ENCODE data around the gene FGF5. TPM values are rescaled to one million over a fixed set of nuclear protein-coding genes. Genes with fewer than 3 reads are reported as not detected.

Gene FGF5, protein sequence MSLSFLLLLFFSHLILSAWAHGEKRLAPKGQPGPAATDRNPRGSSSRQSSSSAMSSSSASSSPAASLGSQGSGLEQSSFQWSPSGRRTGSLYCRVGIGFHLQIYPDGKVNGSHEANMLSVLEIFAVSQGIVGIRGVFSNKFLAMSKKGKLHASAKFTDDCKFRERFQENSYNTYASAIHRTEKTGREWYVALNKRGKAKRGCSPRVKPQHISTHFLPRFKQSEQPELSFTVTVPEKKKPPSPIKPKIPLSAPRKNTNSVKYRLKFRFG
- total RNA-seq = not detected

DNA sequence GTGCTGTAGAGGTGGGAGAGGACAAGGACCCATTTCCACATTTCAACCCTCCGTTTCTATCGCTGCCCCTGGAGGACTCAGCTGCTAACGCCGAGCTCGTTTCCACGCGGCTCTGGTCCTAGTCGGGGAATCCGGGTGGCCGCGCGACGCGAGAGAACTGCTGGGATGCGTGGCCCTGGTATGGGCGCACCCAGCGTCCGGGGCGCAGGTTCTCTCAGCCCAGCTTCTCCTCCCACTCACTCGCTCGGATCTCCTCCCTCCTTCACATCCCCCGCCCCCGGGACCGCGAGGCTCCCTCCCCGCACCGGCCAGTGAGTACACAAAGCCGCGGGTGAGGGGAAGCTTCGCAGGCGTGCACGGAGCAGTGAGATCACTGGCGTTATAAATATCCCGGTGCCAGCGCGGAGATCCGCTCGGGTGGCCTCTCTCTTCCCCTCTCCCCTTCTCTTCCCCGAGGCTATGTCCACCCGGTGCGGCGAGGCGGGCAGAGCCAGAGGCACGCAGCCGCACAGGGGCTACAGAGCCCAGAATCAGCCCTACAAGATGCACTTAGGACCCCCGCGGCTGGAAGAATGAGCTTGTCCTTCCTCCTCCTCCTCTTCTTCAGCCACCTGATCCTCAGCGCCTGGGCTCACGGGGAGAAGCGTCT is at the start of gene FGF5:
TSS of gene FGF5 (plus strand) at position 412 of the 649 bp plus-strand sequence. CDS start at position 573, 161 bp downstream.
- peak in 1 of 2 donors; percentile 30 for ATAC-seq
- Histone ChIP-seq H3K36me3 (no peaks in the 10 kb centered on the region), H3K27me3 (peaks cover 56 to 64% (median 62%) of the 10 kb centered on the region in 3 donors), H3K9me3 (no peaks in the 10 kb centered on the region), H3K4me3 (peak within 1 kb of the TSS; percentile 44 to 61 (median 48)), H3K4me1 (peaks cover 11 to 21% of the 10 kb centered on the region in 2 donors), H3K27ac (no peak within 1 kb of the TSS)
- intact Hi-C loops (cut with DNase I; ENCODE audit: low total_unique reads) = no loop called here
- in situ Hi-C loops (cut with MboI; ENCODE audit: low sequenced_read_pairs in 4 of 4) = no loop called here
- no peak for DNase-seq
- no peak for TF ChIP-seq POLR2A (IDR thresholded peaks at IDR 0.05)
- TF ChIP-seq, protein P1, sequence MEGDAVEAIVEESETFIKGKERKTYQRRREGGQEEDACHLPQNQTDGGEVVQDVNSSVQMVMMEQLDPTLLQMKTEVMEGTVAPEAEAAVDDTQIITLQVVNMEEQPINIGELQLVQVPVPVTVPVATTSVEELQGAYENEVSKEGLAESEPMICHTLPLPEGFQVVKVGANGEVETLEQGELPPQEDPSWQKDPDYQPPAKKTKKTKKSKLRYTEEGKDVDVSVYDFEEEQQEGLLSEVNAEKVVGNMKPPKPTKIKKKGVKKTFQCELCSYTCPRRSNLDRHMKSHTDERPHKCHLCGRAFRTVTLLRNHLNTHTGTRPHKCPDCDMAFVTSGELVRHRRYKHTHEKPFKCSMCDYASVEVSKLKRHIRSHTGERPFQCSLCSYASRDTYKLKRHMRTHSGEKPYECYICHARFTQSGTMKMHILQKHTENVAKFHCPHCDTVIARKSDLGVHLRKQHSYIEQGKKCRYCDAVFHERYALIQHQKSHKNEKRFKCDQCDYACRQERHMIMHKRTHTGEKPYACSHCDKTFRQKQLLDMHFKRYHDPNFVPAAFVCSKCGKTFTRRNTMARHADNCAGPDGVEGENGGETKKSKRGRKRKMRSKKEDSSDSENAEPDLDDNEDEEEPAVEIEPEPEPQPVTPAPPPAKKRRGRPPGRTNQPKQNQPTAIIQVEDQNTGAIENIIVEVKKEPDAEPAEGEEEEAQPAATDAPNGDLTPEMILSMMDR (IDR thresholded peaks at IDR 0.05 in 4 of 5, conservative IDR thresholded peaks at IDR 0.05 in 1 of 5) = no peak

DNA sequence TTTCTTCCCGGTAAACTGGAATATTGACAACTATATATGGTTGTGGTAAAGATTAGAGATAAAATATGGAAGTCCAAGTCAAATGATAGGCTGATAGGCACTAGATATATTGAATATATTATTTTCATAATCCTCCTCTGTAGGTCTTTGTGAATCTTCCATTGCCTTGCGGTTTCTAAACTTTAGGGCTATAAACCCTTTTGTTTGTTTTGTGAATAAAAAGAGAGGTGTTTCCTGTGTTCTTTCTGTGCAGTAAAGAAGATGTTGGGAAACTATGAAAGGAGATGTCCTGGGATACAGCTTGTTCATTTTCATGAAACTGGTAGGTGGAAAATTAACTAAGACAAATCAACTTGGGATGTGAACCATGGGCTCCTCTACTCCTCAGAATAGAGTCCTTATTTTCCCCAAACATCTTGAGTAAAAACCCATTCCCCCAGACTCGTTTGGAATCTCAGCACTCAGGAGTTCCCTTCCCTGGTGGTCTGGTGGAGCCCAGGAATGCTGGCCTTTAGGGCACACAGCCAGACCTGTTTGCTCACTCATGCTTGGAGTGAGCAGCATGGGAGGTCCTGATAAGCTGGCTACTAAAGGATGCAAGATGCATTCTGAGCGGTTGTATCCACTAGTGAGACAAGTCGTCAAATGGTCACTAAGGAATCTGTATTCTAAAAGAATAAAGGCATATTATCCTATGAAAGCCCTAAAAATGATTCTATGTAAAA is 47.0 kb upstream of the FGF5 start:
- no peak for DNase-seq
- no peak overlapping the region for H3K27ac ChIP-seq
- no peaks in the 10 kb centered on the region for H3K36me3 ChIP-seq
- H3K4me3 ChIP-seq = no peak overlapping the region
- in situ Hi-C loops (cut with MboI; ENCODE audit: low sequenced_read_pairs in 4 of 4) (loop anchor here (10.0 to 25.0 kb wide), 3 partner anchors 1257 to 1275 kb away; no protein-coding TSS in a partner anchor), intact Hi-C loops (cut with DNase I; ENCODE audit: low total_unique reads) (loop anchor here (5.0 to 10.0 kb wide), 2 partner anchors 37 to 1175 kb away; no protein-coding TSS in a partner anchor)
- peaks cover 0 to 17% (median 5%) of the 10 kb centered on the region in 3 donors for H3K27me3 ChIP-seq
- TF ChIP-seq, protein P1 (IDR thresholded peaks at IDR 0.05 in 4 of 5, conservative IDR thresholded peaks at IDR 0.05 in 1 of 5) = no peak
- no peak for TF ChIP-seq POLR2A (IDR thresholded peaks at IDR 0.05)
- H3K4me1 ChIP-seq = no peaks in the 10 kb centered on the region
- ATAC-seq = no peak
- H3K9me3 ChIP-seq = no peaks in the 10 kb centered on the region

DNA sequence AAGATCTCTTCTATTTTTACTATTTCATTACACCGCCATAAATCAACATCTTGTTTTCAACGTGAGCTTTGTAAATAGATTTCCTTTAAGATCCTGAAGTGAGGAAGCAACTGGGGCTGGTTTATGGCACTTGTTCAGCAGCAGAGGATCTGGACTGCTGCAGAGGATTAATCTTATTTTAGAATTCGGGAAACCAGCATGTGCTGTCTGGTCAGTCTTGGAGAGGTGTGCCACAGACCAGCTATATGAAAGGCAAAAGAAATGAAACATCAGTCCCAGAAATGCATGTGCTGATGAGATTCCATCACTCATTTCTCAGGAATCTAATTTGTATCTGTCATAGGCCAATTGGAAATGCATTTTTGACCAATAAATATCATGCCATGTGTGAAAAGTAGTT is 45.8 kb upstream of the FGF5 start:
- Histone ChIP-seq H3K27ac (no peak overlapping the region), H3K27me3 (peaks cover 0 to 17% (median 5%) of the 10 kb centered on the region in 3 donors), H3K9me3 (no peaks in the 10 kb centered on the region), H3K36me3 (no peaks in the 10 kb centered on the region), H3K4me3 (no peak overlapping the region), H3K4me1 (no peaks in the 10 kb centered on the region)
- intact Hi-C loops (cut with DNase I; ENCODE audit: low total_unique reads) = no loop called here
- TF ChIP-seq, protein P1 (IDR thresholded peaks at IDR 0.05 in 4 of 5, conservative IDR thresholded peaks at IDR 0.05 in 1 of 5) = no peak
- no peak for TF ChIP-seq POLR2A (IDR thresholded peaks at IDR 0.05)
- no peak for ATAC-seq
- no peak for DNase-seq
- in situ Hi-C loops (cut with MboI; ENCODE audit: low sequenced_read_pairs in 4 of 4) = loop anchor here in 1 of 4 donors (25.0 kb wide), 1 partner anchor 1258 kb away; no protein-coding TSS in a partner anchor

DNA sequence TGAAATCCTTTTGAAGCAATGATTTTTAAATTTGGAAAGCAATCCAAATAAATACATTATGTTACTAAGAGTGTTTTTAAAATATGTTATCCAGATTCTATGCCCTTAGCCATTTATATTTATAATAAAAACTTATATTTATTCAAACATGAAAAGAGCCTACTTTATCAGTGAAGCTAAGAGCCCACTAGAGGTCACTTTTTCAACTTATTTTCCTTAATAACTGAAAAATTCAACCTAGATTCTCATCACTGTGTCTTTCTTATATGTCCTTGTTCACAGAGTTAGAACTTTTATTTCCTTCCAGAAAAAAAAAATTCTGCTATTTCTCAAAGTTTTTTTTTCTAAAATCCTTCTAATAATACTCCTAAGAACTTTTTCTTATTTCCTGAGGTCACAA is 45.3 kb upstream of the FGF5 start:
- in situ Hi-C loops (cut with MboI; ENCODE audit: low sequenced_read_pairs in 4 of 4) = loop anchor here in 1 of 4 donors (25.0 kb wide), 1 partner anchor 1259 kb away; no protein-coding TSS in a partner anchor

More for the DNA sequence above, 45.3 kb upstream of the FGF5 start:
- intact Hi-C loops (cut with DNase I; ENCODE audit: low total_unique reads) = no loop called here
- no peak for DNase-seq
- Histone ChIP-seq H3K27ac (no peak overlapping the region), H3K27me3 (peaks cover 0 to 17% (median 5%) of the 10 kb centered on the region in 3 donors), H3K9me3 (no peaks in the 10 kb centered on the region), H3K4me1 (no peaks in the 10 kb centered on the region), H3K4me3 (no peak overlapping the region), H3K36me3 (no peaks in the 10 kb centered on the region)
- no peak for ATAC-seq
- no peak for TF ChIP-seq POLR2A (IDR thresholded peaks at IDR 0.05)
- TF ChIP-seq, protein P1 (IDR thresholded peaks at IDR 0.05 in 4 of 5, conservative IDR thresholded peaks at IDR 0.05 in 1 of 5) = no peak

Measured in gastrocnemius medialis (tissue), 4 donors.